Ramos (cell line): ENCODE data around the gene CELSR1.
"Not testable (repeated sequence)": the region's sequence is repeated elsewhere in the genome, so short reads cannot be mapped to it uniquely, and the experiment has no call there.

Source experiments
- in situ Hi-C: fragments of 300-500 bp; cut with MboI; formaldehyde crosslinking; loops from one replicate; pipeline ENCODE4 v1.14.3; 2022; ENCODE audit warnings: low sequenced_read_pairs; ENCODE audit not compliant: unreplicated experiment

CELSR1 gene

DNA sequence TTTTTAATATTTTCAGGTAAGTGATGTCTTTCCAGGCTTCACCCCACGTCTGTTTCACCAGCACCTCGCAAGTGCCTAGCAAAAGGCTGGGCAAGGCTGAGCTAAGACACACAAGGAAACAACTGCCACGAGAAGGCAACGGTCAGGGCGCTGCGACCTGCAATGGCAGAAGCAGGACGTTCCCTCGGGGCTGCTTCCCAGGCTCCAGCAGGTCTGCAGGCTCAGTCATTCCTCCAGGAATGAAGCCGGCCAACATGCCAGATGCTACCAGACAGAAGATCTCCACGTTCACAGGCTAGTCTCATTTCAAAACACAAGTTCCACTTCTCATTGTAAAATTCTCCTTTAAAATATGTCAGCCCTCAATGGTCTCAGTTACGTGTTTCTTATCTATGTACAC, 45.5 kb downstream of the CELSR1 start:
- in situ Hi-C loops: no loop called here

DNA sequence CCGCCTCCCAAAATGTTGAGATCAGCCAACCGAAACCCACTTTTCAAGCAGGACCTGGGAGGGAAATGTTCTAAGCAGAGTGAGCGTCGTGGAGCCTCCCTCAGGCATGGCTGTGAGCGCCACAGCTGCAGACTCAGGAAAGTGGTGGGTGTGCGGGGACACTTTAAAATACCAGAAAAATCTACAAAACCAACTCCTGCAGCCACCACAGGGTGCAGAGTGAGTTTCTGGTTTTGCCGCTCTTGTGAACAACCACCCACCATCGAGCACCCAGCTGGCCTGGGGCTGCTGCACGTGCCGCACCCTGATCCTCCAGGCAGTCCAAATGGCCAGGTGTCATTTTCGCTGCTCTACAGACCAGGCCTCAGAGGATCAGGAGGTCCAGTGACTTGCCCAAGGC, 46.9 kb downstream of the CELSR1 start:
- in situ Hi-C loops: no loop called here

DNA sequence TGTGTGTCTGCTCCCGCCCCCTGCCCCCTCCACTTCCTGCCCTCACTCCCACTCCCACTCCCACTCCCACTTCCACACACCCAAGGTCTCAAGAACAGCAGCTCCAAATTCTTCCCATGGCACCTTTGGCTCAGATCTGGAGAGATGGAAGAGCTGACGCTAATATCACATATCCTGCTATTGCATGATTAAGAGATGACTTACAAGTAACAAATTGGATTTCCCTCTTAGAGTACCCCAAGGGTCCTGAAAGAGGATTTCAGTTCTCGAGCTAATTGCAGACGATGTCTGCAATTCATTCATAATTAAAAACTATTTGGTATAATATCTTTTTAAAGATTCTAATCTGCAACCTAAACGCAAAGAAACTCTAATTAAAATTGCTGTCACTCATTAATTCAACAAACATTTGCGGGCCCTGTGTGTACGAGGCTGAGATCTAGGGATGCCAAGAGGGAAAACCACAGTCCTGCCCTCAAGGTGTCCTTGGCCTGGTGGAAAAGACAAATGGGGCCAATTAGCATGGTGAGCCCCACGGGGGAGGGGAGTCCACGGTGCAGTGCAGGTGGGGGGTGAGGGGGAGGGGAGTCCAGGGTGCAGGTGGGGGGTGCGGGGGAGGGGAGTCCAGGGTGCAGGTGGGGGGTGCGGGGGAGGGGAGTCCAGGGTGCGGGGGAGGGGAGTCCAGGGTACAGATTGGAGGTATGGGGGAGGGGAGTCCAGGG, 50.3 kb downstream of the CELSR1 start:
- in situ Hi-C loops: no loop called here

DNA sequence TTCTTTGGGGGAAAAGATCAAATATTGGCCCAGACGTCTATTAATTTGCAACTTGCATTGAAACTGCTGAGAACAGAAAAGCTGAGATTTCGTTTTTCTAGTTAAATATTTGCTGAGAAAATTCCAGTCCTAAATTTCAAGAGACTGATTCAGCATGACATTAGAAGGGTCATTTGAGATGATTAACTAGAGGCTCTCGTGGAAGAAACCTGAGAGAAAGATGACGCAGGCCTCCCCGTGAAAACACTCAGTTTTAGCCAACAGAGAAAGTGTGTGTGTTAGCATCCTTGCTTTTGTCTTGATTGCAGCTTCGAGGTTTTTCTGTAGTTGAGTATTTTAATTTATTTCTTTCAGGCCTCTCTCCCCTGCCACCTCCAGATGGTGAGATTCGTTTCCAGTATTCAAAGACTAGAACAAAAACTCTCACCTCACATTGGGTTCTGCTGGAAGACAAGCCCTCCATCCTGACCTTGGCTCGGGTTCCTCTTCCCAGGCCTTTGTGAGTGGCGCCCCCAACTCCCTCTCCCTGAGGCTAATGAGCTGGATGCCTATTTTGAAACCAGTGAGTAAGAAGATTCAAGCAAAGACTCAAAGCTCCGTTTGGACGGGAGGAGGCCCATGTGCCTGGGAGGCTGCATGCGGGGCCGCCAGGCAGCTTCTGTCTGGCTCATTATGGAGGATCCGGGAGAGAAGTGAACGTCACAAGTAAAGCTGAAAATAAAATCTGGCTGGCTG, 52.4 kb downstream of the CELSR1 start:
- in situ Hi-C loops: no loop called here

DNA sequence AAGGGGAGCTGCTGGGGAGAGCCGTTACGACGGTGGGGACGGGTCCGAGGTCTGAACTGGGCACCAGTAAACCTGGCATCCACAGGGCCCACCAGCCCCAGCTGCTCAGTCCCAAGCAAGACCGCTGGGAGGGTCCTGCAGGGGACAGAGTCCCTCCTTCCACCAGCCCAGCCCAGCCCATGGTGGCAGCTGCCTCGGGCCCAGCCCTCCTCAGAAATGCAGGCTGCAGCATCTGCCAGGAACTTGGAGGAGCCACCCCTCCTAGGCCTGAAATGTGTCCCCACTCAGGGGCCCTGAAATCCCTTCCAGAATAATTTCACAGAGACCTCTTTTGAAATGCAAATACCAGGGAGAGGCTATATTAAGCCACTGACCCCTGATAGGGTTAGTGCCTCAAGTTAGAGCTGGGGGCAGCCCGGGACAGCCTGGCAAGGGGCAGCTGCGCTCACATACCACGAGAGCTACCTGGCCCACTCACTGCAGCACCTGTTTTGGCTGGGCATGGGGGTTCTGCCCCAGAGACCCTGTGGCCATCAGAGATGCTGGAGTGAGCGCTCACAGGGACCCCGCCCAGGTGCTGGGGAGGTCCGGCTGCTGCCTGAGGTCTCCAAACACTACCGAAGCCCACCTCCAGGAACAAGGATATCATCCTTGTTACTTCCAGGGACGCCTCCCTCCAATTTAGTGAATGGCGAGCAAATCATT, 53.1 kb downstream of the CELSR1 start:
- in situ Hi-C loops: no loop called here

DNA sequence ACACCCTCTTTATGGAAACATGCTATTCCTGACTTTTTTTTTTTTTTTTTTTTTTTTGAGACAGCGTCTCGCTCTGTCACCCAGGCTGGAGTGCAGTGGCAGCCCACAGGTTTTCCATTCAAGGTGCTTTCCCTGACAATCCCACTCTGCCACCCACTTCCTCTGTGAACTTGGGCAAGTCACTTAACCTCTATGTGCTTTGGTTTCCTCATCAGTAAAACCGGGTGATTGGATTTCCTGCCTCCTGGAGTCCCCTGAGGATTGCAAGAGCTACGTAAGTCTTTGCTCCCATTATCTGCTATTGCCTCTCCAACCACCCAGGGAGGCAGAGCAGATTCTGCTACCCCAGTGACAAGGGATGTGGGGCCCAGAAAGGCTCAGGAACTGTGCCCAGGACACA, 54.1 kb downstream of the CELSR1 start:
- in situ Hi-C loops: no loop called here

DNA sequence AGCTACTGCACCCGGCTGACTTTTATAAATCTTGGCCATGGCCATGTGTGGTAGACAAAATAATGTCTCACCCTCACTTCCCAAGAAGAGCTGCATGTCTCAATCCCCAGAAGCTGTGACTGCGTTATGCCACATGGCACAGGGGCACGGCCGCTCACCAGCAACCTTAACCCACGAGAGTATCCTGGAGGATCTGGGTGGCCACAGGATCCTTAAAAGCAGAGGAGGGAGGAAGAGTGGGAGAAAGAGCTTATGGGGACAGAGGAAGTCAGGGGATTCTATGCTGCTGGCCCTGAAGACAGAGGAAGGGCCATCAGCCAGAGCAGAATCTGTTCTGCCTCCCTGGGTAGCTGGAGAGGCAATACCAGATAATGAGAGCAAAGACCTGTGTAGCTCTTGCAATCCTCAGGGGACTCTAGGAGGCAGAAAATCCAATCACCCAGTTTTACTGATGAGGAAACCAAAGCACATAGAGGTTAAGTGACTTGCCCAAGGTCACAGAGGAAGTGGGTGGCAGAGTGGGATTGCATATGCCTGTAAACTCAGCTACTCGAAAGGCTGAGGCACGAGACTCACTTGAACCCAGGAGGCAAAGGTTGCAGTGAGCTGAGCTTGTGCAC, 55.3 kb downstream of the CELSR1 start:
- in situ Hi-C loops: no loop called here

DNA sequence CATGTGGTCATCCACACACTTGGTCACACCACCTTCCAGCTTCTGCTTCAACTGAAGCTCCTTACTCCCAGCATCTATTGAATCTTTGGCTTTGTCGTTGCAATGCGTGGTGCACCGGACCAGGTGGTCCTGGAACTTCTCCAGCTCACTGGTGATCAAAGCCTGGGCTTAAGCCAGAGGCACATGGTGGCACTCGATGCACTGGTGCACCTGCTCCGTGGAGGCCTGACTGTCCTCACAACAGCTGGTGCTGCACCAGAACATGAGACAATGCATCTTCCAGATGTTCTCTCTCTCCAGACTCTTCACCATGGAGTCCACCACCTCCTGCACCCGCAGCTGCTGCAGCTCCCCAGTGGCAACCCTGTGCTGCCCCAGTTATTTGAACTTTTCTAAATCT, 56.0 kb downstream of the CELSR1 start:
- in situ Hi-C loops: no loop called here

DNA sequence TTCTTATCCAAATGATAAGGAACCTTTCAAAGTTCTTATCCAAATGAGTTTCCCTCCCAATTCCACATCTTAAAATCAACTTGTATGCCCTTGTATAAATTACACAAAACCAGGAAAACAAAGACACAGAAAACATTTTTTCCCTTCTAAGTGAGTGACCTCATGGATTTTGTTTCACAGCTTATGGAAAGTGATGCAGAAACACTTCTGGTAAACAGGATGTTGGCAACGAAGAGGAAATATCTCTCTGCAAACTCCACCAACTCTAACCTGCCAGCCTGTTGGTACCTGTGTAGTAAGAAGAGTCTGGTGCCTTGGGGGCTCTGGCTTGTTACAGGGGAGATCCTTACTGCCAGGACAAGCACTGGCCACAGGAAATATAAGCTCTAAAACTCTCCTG, 57.0 kb downstream of the CELSR1 start:
- in situ Hi-C loops: no loop called here

DNA sequence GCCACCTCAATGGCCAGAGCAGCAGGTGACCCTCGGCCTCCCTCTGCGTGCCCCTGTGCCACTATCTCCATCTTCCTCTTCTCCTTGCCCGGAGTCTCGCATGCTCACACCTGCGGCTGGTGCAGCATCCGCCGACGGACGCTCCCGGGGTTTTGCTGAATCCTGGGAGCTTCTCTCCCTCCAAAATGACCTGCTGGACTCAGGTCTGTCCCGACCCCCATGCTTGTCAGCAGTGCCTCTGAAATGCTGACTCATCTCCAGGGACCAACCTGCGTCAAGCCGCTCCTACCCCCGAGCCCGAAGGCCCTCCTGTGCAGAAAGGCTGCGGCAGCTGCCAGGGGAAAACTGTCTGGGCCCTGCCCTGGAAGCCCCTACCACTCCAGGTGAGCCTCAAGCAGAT, 58.4 kb downstream of the CELSR1 start:
- in situ Hi-C loops: no loop called here

DNA sequence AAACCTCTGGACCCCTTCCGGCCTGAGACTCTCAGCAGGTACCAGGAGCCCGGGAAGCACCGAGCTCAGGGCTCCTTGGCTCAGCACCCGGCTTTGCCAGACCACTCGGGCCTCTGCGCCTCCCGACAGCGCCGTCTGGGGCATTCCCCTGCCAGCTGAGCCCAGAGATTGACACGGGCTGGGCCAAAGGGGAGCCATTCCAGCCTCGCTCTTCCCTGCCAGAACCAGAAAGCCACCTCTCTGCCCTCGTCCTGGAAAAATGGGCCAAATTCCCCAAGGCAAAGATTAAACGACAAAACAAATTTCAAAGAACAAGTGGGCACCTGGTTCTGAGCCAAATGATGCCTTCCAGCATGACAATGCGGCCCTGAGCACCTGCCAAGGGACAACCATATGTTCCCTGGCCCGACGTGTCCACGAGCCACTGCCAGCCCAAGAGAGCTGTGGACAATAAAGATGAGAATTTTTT, 59.3 kb downstream of the CELSR1 start:
- in situ Hi-C loops: no loop called here

DNA sequence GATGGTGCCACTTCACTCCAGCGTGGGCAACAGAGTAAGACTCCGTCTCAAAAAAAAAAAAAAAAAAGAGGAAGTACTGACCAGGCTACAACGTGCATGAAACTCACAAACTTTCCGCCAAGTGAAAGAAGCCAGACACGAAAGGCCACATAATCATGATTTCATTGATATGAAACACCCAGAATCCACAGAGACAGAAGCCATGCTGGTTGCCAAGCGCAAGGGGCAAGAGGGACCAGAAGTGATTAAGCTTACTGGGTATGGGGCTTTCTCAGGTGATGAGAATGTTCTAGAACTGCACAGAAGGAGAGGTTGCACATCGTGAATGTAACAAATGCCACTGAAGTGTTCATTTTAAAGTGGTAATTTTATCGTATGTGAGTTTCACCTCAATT, 60.9 kb downstream of the CELSR1 start:
- in situ Hi-C loops: no loop called here

DNA sequence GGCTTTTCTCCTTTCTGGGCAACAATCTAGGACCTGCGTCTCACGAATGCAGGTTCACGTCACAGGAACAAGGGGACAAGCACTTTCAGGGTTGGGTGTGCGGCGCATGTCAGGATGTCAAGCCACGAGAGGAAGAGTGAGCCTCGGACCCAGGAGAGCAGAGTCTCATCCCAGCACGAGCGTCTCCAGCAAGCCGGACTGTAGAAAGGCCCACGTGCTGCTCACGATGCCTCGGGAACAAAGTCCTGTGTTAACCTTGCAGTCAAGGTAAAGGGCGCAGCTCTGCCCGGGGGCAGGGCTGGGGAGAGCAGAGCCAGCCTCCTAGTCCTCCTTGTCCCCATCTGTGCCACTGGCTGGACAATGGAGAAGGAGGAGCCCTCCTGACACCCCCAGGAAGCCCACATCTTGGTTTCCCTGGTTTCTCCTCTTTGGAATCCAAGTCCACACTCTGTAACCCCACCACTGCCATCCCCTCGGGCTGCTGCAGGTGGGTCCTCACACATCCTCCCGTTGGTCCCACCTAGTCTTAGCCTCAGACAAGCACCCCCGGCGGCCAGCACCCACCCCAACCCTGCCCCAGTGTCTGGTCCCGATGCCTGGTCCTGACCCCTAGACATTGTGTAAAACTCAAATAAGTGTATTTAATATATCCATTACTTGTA, 63.4 kb downstream of the CELSR1 start:
- in situ Hi-C loops: no loop called here

DNA sequence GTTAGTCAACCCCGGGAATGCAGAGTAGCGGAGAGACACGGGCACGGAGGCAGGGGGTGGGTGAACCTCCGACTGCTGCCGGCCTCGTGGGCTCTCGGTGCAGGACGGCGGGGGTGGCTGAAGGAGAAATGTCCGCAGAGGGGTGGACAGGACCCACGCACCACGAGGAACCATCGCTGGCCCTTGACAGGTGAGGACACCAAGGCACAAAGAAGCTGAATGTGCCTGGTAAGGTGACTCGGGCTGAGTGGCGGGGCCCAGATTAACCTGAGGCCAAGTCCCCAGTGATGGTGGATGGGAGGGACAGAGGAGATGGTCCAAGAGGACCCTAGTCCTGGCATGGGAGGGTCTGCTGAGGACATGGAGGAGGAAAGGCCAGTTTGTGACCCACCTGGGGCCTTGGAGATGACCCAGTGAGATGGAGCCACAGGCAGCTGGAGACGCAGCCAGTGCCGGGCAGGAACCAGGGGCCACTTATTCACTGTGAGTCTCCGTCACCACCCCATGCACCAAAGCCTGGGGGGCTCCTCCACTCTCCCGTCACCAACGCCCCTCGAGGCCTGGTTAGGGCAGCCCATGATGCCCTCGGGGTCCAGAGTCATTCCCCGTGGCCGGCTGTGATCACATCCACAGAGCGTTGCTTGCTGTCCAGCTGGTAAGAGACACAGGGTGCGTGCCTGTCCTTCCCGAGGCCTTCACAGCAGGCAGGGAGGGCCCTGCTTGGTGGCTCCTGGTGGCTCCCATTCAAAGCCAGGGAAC, 64.2 kb downstream of the CELSR1 start:
- in situ Hi-C loops: no loop called here

DNA sequence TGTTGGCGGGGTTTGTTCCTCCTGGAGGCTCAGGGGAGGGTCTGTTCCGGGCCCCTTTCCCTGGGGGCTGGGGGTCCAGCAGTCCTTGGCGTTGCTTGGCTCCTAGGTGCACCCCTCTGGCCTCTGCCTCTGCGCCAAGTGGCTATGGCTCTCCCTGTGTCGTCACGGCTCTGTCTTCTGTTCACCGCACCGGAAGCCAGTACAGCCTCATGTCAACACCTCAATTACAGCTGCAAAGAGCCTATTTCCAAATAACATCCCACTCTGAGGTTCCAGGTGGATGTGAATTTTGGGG, 64.8 kb downstream of the CELSR1 start:
- in situ Hi-C loops: no loop called here

DNA sequence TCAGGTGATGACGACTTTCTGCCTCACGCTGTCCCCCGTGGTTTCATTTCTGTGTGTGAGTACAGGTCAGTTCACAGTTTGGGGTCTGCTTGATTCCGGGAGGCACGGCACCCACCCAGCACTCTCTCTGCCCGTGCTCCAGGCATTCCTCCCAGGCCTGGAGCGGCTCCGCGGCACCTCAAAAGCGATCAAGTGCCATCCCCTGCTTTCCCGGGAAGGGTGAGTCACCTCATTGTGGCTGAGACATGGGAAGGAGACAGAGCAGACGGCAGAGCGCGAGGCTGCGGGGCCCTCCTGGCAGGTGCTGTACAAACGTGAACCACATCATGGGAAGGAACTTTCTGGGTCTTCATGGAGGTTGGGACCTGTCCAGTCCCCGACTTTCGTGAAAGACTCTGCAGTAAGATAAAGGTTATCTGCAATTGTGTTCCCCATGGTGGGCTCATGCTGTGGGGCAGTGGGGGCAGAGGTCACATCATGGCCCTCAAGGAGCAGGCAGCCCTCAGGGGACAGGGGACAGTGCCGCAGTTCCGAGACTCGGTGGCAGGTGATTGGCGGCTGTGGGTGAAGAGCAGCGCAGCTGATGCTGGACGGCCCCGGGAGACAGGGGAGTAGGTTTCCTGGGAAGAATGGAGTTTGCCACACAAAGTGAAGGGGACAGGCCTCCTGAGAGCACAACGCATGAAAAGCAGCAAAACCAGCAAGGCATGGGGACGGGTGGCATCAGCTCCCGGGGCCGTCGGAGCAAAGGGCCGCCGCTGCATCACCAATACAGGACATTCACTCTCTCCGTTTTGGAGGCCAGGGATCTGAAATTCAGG, 65.3 kb downstream of the CELSR1 start:
- in situ Hi-C loops: no loop called here

DNA sequence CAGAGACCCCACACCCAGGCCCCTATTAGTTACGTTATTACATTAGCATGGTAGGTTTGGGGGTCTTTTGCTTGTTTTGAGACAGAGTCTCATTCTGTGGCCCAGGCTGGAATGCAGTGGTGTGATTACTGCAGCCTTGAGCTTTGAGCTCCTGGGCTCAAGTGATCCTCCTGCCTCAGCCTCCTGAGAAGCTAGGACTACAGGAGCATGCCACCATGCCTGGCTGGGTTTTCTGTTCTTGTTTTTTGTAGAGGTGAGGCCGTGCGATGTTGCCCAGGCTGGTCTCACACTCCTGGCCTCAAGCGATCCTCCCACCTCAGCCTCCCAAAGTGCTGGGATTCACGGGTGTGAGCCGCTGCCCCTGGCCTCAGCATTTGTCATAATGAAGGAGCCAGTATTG, 66.1 kb downstream of the CELSR1 start:
- in situ Hi-C loops: not testable (repeated sequence)

DNA sequence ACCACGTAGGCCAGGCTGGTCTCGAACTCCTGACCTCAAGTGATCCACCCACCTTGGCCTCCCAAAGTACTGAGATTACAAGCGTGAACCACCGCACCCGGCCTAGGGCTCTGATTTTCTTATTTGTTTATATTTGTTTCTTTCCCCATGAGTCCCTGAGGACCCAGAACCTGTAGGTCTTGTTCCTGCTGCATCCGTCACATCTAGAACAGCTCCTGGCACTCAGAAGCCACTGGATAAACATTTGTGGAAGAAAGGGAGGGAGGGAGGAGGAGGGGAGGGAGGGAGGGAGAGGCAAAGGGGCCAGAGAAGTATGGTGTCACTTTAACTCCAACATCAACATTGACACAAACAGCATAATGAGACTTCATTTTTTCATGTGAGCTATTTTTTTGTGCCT, 67.7 kb downstream of the CELSR1 start:
- in situ Hi-C loops: no loop called here

DNA sequence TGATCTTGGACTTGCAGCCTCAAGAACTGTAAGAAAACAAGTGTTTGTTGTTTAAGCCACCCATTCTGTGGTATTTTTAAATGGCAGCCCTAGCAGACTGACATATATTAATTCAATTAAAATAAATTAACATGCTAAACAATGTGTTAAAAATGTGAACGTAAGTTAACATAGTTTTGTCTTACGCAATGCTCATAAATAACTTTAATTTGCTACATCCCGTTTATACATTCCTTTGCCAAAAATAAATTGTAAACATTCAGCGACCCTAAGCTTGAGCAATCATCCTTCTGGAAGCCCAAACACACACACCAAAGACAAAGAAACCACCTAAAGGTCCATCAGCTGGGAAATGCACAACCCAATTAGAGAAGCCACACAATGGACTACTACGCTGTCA, 70.4 kb downstream of the CELSR1 start:
- in situ Hi-C loops: no loop called here
